ENCODE data around the gene NFIB.

- TF ChIP-seq CTCF (IDR thresholded peaks at IDR 0.05; ENCODE audit: poor library complexity) (no peak), EZH2 (IDR thresholded peaks at IDR 0.05; ENCODE audit: borderline replicate concordance) (no peak)
Observed at GRCh38 chr9:14058325-14058688, 255.6 kb downstream of the NFIB start.

All from hepatocyte (in vitro differentiated cells).